Left lobe of liver (tissue), 2 donors: ENCODE data around the gene PC. TPM values are rescaled to one million over a fixed set of nuclear protein-coding genes. Genes with fewer than 3 reads are reported as not detected.
A peak's percentile ranks its signal among the peaks of the same experiment; 100 is the strongest.

Source experiments
- ATAC-seq: fragments of 200-7000 bp; cut with Tn5 transposase; one replicate; pipeline ENCODE4 v1.9.1; 2020; ENCODE audit warnings: mild to moderate bottlenecking, moderate library complexity
- DNase-seq: peaks from one replicate; pipeline ENCODE4 v3.0.0-alpha.2; 2020; ENCODE audit warnings: low spot score
- total RNA-seq: library from RNA; stranded (reverse); gene quantifications from one replicate; pipeline ENCODE4 v1.2.1, GENCODE V29; 2021
- donor health status: DM: no; HTN: no; CAD: no; lungs with moderate emphysema.
- donor health status: DM: no; HTN: yes; CAD: no.

Gene PC
- total RNA-seq, 1 donor from 2014 or later, result 392 TPM

- ATAC-seq, result no peak
Measured at GRCh38 chr11:66914505-66914904, 43.7 kb downstream of the PC start.

GRCh38 chr11:66912911-66913310 lies 45.3 kb downstream of the PC start:
- no peak for DNase-seq
- ATAC-seq, result no peak

More at GRCh38 chr11:66914505-66914904, 43.7 kb downstream of the PC start:
- no peak for DNase-seq

GRCh38 chr11:66912361-66912760 lies 45.8 kb downstream of the PC start:
- ATAC-seq (no peak), DNase-seq (no peak)

- ATAC-seq (no peak), DNase-seq (no peak)
Measured at GRCh38 chr11:66910669-66911068, 47.5 kb downstream of the PC start.

GRCh38 chr11:66910016-66910415 lies 48.2 kb downstream of the PC start:
- ATAC-seq (no peak), DNase-seq (no peak)

- no peak for ATAC-seq
- DNase-seq, result no peak
Measured at GRCh38 chr11:66909181-66909580, 49.0 kb downstream of the PC start.

- ATAC-seq, result peak; percentile 66
- DNase-seq, result peak; percentile 79
Measured at GRCh38 chr11:66907751-66908630, 50.2 kb downstream of the PC start.

- DNase-seq (peak; percentile 69), ATAC-seq (peak; percentile 30)
Measured at GRCh38 chr11:66906061-66906733, 52.0 kb downstream of the PC start.

- DNase-seq (no peak), ATAC-seq (no peak)
Measured at GRCh38 chr11:66905631-66906030, 52.6 kb downstream of the PC start.

GRCh38 chr11:66904981-66905521 lies 53.1 kb downstream of the PC start:
- no peak for DNase-seq
- no peak for ATAC-seq

GRCh38 chr11:66904561-66904960 lies 53.6 kb downstream of the PC start:
- DNase-seq (no peak), ATAC-seq (no peak)

GRCh38 chr11:66904055-66904454 lies 54.1 kb downstream of the PC start:
- no peak for DNase-seq
- no peak for ATAC-seq

GRCh38 chr11:66902486-66903177 lies 55.6 kb downstream of the PC start:
- DNase-seq (no peak), ATAC-seq (no peak)

- ATAC-seq (peak; percentile 70), DNase-seq (peak; percentile 68)
Measured at GRCh38 chr11:66901964-66902390, 56.2 kb downstream of the PC start.

- no peak for ATAC-seq
- DNase-seq, result no peak
Measured at GRCh38 chr11:66894141-66894540, 64.0 kb downstream of the PC start.

GRCh38 chr11:66892911-66893310 lies 65.3 kb downstream of the PC start:
- DNase-seq (no peak), ATAC-seq (no peak)

- DNase-seq (peak; percentile 70), ATAC-seq (peak; percentile 79)
Measured at GRCh38 chr11:66891851-66892660, 66.1 kb downstream of the PC start.

- DNase-seq (no peak), ATAC-seq (no peak)
Measured at GRCh38 chr11:66889960-66890359, 68.2 kb downstream of the PC start.

- DNase-seq, result peak; percentile 78
Measured at GRCh38 chr11:66888282-66888681, 69.9 kb downstream of the PC start.

GRCh38 chr11:66887526-66887925 lies 70.7 kb downstream of the PC start:
- DNase-seq (no peak), ATAC-seq (no peak)

More at GRCh38 chr11:66888282-66888681, 69.9 kb downstream of the PC start:
- peak; percentile 74 for ATAC-seq
